Liver (tissue), 3 donors: Measurements from ENCODE around the gene HOXB4.

ENCODE experiments used
- RAD21 ChIP-seq, 2 donors: IDR thresholded peaks; 2 replicates each; pipeline ENCODE4 v1.6.1; 2016; ENCODE audit warnings: antibody characterized with exemption in 2 of 2, mild to moderate bottlenecking in 2 of 2
- REST ChIP-seq: IDR thresholded peaks from 2 replicates; pipeline ENCODE4 v1.6.1; 2016; ENCODE audit warnings: antibody characterized with exemption, mild to moderate bottlenecking
- SP1 ChIP-seq: IDR thresholded peaks from 2 replicates; pipeline ENCODE4 v1.6.1; 2018; ENCODE audit warnings: antibody characterized with exemption, mild to moderate bottlenecking
- TAF1 ChIP-seq: conservative IDR thresholded peaks from 2 replicates; pipeline ENCODE4 v1.6.1; 2016; ENCODE audit warnings: antibody characterized with exemption, mild to moderate bottlenecking
- YY1 ChIP-seq: IDR thresholded peaks from 2 replicates; pipeline ENCODE4 v1.6.1; 2016; ENCODE audit warnings: antibody characterized with exemption, mild to moderate bottlenecking
- TF ChIP-seq, protein P1 (sequence below): fragments of 150-350 bp; IDR thresholded peaks from 2 replicates; pipeline ENCODE4 v1.5.1; 2017; ENCODE audit warnings: improper control_type of control experiment, low read depth, low read length; ENCODE audit not compliant: missing input control
- TF ChIP-seq, protein P2 (sequence below): IDR thresholded peaks from 2 replicates; pipeline ENCODE4 v1.6.1; 2016; ENCODE audit warnings: antibody characterized with exemption
- donor health status: healthy.
- donor health status: healthy.

DNA sequence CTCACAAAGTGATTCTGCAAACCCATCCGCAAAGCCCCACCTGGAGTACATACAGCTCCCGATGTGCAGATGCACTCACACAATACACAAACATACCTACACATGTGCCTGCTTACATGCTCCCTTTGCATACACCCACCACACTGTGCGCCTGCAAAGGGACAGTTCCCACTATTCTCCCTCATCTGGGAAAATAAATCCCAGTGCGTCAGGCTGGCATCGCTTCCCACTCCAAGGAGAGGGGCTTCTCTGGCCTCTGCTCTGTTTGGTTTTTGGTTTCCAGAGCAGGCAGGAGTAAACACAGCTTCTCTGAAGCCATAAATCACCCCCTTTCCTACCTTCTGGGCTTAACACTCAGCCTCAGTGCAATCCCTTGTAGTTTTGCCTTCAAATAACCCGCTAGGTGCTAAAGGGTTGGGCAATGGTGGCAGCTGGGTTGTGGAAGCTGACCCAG, 14.7 kb downstream of the HOXB4 start:
- TF ChIP-seq SP1 = no peak
- TF ChIP-seq, protein P1, sequence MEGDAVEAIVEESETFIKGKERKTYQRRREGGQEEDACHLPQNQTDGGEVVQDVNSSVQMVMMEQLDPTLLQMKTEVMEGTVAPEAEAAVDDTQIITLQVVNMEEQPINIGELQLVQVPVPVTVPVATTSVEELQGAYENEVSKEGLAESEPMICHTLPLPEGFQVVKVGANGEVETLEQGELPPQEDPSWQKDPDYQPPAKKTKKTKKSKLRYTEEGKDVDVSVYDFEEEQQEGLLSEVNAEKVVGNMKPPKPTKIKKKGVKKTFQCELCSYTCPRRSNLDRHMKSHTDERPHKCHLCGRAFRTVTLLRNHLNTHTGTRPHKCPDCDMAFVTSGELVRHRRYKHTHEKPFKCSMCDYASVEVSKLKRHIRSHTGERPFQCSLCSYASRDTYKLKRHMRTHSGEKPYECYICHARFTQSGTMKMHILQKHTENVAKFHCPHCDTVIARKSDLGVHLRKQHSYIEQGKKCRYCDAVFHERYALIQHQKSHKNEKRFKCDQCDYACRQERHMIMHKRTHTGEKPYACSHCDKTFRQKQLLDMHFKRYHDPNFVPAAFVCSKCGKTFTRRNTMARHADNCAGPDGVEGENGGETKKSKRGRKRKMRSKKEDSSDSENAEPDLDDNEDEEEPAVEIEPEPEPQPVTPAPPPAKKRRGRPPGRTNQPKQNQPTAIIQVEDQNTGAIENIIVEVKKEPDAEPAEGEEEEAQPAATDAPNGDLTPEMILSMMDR = no peak
- TF ChIP-seq YY1 = no peak
- no peak for TF ChIP-seq REST
- TF ChIP-seq TAF1 = no peak
- TF ChIP-seq RAD21 (IDR thresholded peaks at IDR 0.05) = no peak
- TF ChIP-seq, protein P2, sequence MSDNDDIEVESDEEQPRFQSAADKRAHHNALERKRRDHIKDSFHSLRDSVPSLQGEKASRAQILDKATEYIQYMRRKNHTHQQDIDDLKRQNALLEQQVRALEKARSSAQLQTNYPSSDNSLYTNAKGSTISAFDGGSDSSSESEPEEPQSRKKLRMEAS = no peak
